ENCODE measurements around the gene INPP5B.

The INPP5B gene

GRCh38 chr1:37828410-37829074, 118.3 kb downstream of the INPP5B start:
- DNase-seq: no peak

- peak; percentile 88 for DNase-seq
These were observed 121.3 kb downstream of the INPP5B start for GRCh38 chr1:37825506-37825905.

- peak; percentile 42 for DNase-seq
These were observed 122.9 kb downstream of the INPP5B start for GRCh38 chr1:37824001-37824400.

GRCh38 chr1:37822906-37823815, 123.7 kb downstream of the INPP5B start:
- peak; percentile 76 for DNase-seq

GRCh38 chr1:37821481-37821880, 125.4 kb downstream of the INPP5B start:
- DNase-seq: peak; percentile 57

GRCh38 chr1:37817481-37817880, 129.4 kb downstream of the INPP5B start:
- no peak for DNase-seq

GRCh38 chr1:37814252-37814651, 132.6 kb downstream of the INPP5B start:
- DNase-seq: no peak

- DNase-seq: no peak
These were observed 133.2 kb downstream of the INPP5B start for GRCh38 chr1:37813529-37814145.

GRCh38 chr1:37811027-37811655, 135.7 kb downstream of the INPP5B start:
- peak; percentile 79 for DNase-seq

All from inflammatory macrophage treated with lipopolysaccharide for 4 hours (primary cell).